Fibroblast of skin of right biceps (primary cell): ENCODE data around the gene FOXL3.

ENCODE experiments used
- DNase-seq: peaks from one replicate; pipeline ENCODE4 v3.0.0-alpha.2; 2013

FOXL3 gene

GRCh38 chr7:304574-305409, 14.8 kb downstream of the FOXL3 start:
- DNase-seq = no peak

- no peak for DNase-seq
Measured at GRCh38 chr7:305410-306151, 15.6 kb downstream of the FOXL3 start.

GRCh38 chr7:307970-308369, 18.0 kb downstream of the FOXL3 start:
- no peak for DNase-seq

GRCh38 chr7:309586-310228, 19.7 kb downstream of the FOXL3 start:
- DNase-seq = no peak

- DNase-seq = no peak
Measured at GRCh38 chr7:311131-311680, 21.2 kb downstream of the FOXL3 start.

- DNase-seq = no peak
Measured at GRCh38 chr7:311796-312195, 21.8 kb downstream of the FOXL3 start.

GRCh38 chr7:312424-312823, 22.5 kb downstream of the FOXL3 start:
- DNase-seq = no peak

GRCh38 chr7:314853-315252, 24.9 kb downstream of the FOXL3 start:
- no peak for DNase-seq

GRCh38 chr7:315516-316265, 25.7 kb downstream of the FOXL3 start:
- DNase-seq = no peak

- no peak for DNase-seq
Measured at GRCh38 chr7:317643-318405, 27.9 kb downstream of the FOXL3 start.

- DNase-seq = no peak
Measured at GRCh38 chr7:318476-318875, 28.5 kb downstream of the FOXL3 start.

- DNase-seq = no peak
Measured at GRCh38 chr7:318878-319661, 29.1 kb downstream of the FOXL3 start.

GRCh38 chr7:320297-320696, 30.3 kb downstream of the FOXL3 start:
- DNase-seq = no peak

GRCh38 chr7:322111-322671, 32.2 kb downstream of the FOXL3 start:
- DNase-seq = peak; percentile 22

GRCh38 chr7:322708-323111, 32.7 kb downstream of the FOXL3 start:
- DNase-seq = no peak

GRCh38 chr7:323410-323809, 33.4 kb downstream of the FOXL3 start:
- no peak for DNase-seq

- no peak for DNase-seq
Measured at GRCh38 chr7:324011-324410, 34.0 kb downstream of the FOXL3 start.

GRCh38 chr7:325051-325798, 35.3 kb downstream of the FOXL3 start:
- no peak for DNase-seq

GRCh38 chr7:325811-326210, 35.8 kb downstream of the FOXL3 start:
- DNase-seq = no peak

- no peak for DNase-seq
Measured at GRCh38 chr7:326273-326672, 36.3 kb downstream of the FOXL3 start.
